Mucosa of stomach (tissue), 1 donor: Measurements from ENCODE around the gene WFDC13.
"Not testable (repeated sequence)": the region's sequence is repeated elsewhere in the genome, so short reads cannot be mapped to it uniquely, and the experiment has no call there.

Source experiments
- H3K27me3 ChIP-seq: one replicate; pipeline ENCODE4 v1.7.0; 2013; ENCODE audit warnings: mild to moderate bottlenecking, low read length; ENCODE audit not compliant: control insufficient read depth, insufficient read depth
- H3K36me3 ChIP-seq: one replicate; pipeline ENCODE4 v1.7.0; 2013; ENCODE audit warnings: low read length; ENCODE audit not compliant: control insufficient read depth, insufficient read depth
- H3K4me1 ChIP-seq: one replicate; pipeline ENCODE4 v1.7.0; 2013; ENCODE audit warnings: mild to moderate bottlenecking, low read length; ENCODE audit not compliant: control insufficient read depth, insufficient read depth
- H3K4me3 ChIP-seq: one replicate; pipeline ENCODE4 v1.7.0; 2013; ENCODE audit warnings: low read length
- H3K9ac ChIP-seq: one replicate; pipeline ENCODE4 v1.7.0; 2013; ENCODE audit warnings: mild to moderate bottlenecking, low read length, moderate library complexity
- H3K9me3 ChIP-seq: one replicate; pipeline ENCODE4 v1.7.0; 2013; ENCODE audit warnings: mild to moderate bottlenecking, low read length, moderate library complexity; ENCODE audit not compliant: control insufficient read depth
- donor health status: Pancreatic carcinoma.

WFDC13 gene

GRCh38 chr20:45701873-45702272, at the start of gene WFDC13:
WFDC13 (plus strand) TSS chr20:45702038; CDS start chr20:45702124, 86 bp downstream.
- Histone ChIP-seq H3K9ac (no peak within 1 kb of the TSS), H3K9me3 (no peaks in the 10 kb centered on the region), H3K27me3 (no peaks in the 10 kb centered on the region), H3K36me3 (no peaks in the 10 kb centered on the region), H3K4me1 (peaks cover 5% of the 10 kb centered on the region), H3K4me3 (no peak within 1 kb of the TSS)

GRCh38 chr20:45657038-45657437, 44.8 kb upstream of the WFDC13 start:
- H3K4me3 ChIP-seq, H3K27me3 ChIP-seq, H3K9me3 ChIP-seq, H3K4me1 ChIP-seq, H3K9ac ChIP-seq, H3K36me3 ChIP-seq: not testable (repeated sequence)

- H3K4me3 ChIP-seq = no peak within 1 kb of the TSS
Observed at GRCh38 chr20:45670139-45670538, 31.7 kb upstream of the WFDC13 start, which contains the start of gene WFDC11. WFDC11 (minus strand) TSS chr20:45670239; CDS start chr20:45650600, 19,639 bp downstream.

GRCh38 chr20:45672765-45673164, 29.1 kb upstream of the WFDC13 start:
- Histone ChIP-seq H3K4me3 (no peak overlapping the region), H3K4me1 (no peaks in the 10 kb centered on the region), H3K9me3 (no peaks in the 10 kb centered on the region), H3K36me3 (no peaks in the 10 kb centered on the region), H3K27me3 (no peaks in the 10 kb centered on the region), H3K9ac (no peak overlapping the region)

More at GRCh38 chr20:45670139-45670538, 31.7 kb upstream of the WFDC13 start, which contains the start of gene WFDC11:
- no peak within 1 kb of the TSS for H3K9ac ChIP-seq
- no peaks in the 10 kb centered on the region for H3K36me3 ChIP-seq
- no peaks in the 10 kb centered on the region for H3K4me1 ChIP-seq
- no peaks in the 10 kb centered on the region for H3K9me3 ChIP-seq
- no peaks in the 10 kb centered on the region for H3K27me3 ChIP-seq

- Histone ChIP-seq H3K4me3 (no peak overlapping the region), H3K9ac (no peak overlapping the region), H3K4me1 (no peaks in the 10 kb centered on the region), H3K9me3 (no peaks in the 10 kb centered on the region), H3K27me3 (no peaks in the 10 kb centered on the region), H3K36me3 (no peaks in the 10 kb centered on the region)
Observed at GRCh38 chr20:45679650-45680049, 22.2 kb upstream of the WFDC13 start.

GRCh38 chr20:45685896-45686295, 15.9 kb upstream of the WFDC13 start:
- Histone ChIP-seq H3K4me3 (no peak overlapping the region), H3K36me3 (no peaks in the 10 kb centered on the region), H3K9me3 (no peaks in the 10 kb centered on the region)

GRCh38 chr20:45693346-45693745, 8.5 kb upstream of the WFDC13 start:
- not testable (repeated sequence) for H3K4me3 ChIP-seq, H3K9ac ChIP-seq, H3K9me3 ChIP-seq, H3K27me3 ChIP-seq, H3K4me1 ChIP-seq, H3K36me3 ChIP-seq

More at GRCh38 chr20:45685896-45686295, 15.9 kb upstream of the WFDC13 start:
- Histone ChIP-seq H3K9ac (no peak overlapping the region), H3K27me3 (peaks cover 6% of the 10 kb centered on the region), H3K4me1 (no peaks in the 10 kb centered on the region)

GRCh38 chr20:45695496-45695895, 6.3 kb upstream of the WFDC13 start:
- Histone ChIP-seq H3K27me3 (no peaks in the 10 kb centered on the region), H3K4me1 (no peaks in the 10 kb centered on the region), H3K36me3 (no peaks in the 10 kb centered on the region), H3K9ac (no peak overlapping the region), H3K9me3 (no peaks in the 10 kb centered on the region), H3K4me3 (no peak overlapping the region)

GRCh38 chr20:45701104-45701503, 734 bp upstream of the WFDC13 start:
- no peaks in the 10 kb centered on the region for H3K27me3 ChIP-seq
- no peaks in the 10 kb centered on the region for H3K9me3 ChIP-seq
- H3K9ac ChIP-seq = no peak overlapping the region
- H3K4me3 ChIP-seq = no peak overlapping the region
- H3K36me3 ChIP-seq = no peaks in the 10 kb centered on the region
- peaks cover 5% of the 10 kb centered on the region for H3K4me1 ChIP-seq

GRCh38 chr20:45704969-45705637, 3.3 kb downstream of the WFDC13 start, which contains the start of gene WFDC10B:
WFDC10B (minus strand) TSS chr20:45705019; CDS start chr20:45685992, 19,027 bp downstream.
- H3K9me3 ChIP-seq = no peaks in the 10 kb centered on the region
- no peak within 1 kb of the TSS for H3K4me3 ChIP-seq
- peaks cover 5% of the 10 kb centered on the region for H3K4me1 ChIP-seq
- no peaks in the 10 kb centered on the region for H3K27me3 ChIP-seq
- no peak within 1 kb of the TSS for H3K9ac ChIP-seq
- H3K36me3 ChIP-seq = no peaks in the 10 kb centered on the region

GRCh38 chr20:45716141-45716688, 14.4 kb downstream of the WFDC13 start:
- not testable (repeated sequence) for H3K36me3 ChIP-seq, H3K4me3 ChIP-seq, H3K4me1 ChIP-seq, H3K9me3 ChIP-seq, H3K27me3 ChIP-seq, H3K9ac ChIP-seq

- H3K9ac ChIP-seq = no peak within 1 kb of the TSS
- H3K4me1 ChIP-seq = no peaks in the 10 kb centered on the region
- H3K36me3 ChIP-seq = no peaks in the 10 kb centered on the region
- H3K27me3 ChIP-seq = no peaks in the 10 kb centered on the region
- no peaks in the 10 kb centered on the region for H3K9me3 ChIP-seq
- H3K4me3 ChIP-seq = no peak within 1 kb of the TSS
Observed at GRCh38 chr20:45722047-45722446, 20.2 kb downstream of the WFDC13 start, which contains the start of gene SPINT4. SPINT4 (plus strand) TSS chr20:45722347; CDS start chr20:45722368, 21 bp downstream.
